HCT116 (cell line): ENCODE results near the gene PBX3. TPM values are rescaled to one million over a fixed set of nuclear protein-coding genes. Genes with fewer than 3 reads are reported as not detected.

Source experiments
- ATAC-seq: fragments of 200-7000 bp; cut with Tn5 transposase; 2 replicates; pipeline ENCODE4 v1.9.1; 2020; ENCODE audit warnings: mild to moderate bottlenecking, moderate library complexity
- BruUV-seq: library from RNA; stranded (reverse); fragments of 400-500 nt; replicated peaks from 2 replicates; lab custom pipeline; 2021; lab: Mats Ljungman, UMichigan
- CTCF ChIA-PET: fragments of 300-600 bp; sonication (Branson Sonifier 250); formaldehyde crosslinking; loops from one replicate; lab custom pipeline; 2021; ENCODE audit warnings: antibody characterized with exemption; lab: Charles Lee
- POLR2A ChIA-PET: fragments of 300-600, 350-600 bp; sonication (Branson Sonifier 250); formaldehyde crosslinking; loops from one replicate; lab custom pipeline; 2021; ENCODE audit warnings: antibody characterized with exemption; lab: Charles Lee
- RAD21 ChIA-PET, 2 experiments: fragments of 300-600 bp; sonication (Branson Sonifier 250); formaldehyde crosslinking; loops; one replicate each; lab custom pipeline; 2023; ENCODE audit warnings: low total read pairs in 2 of 2; ENCODE audit not compliant: uncharacterized antibody in 2 of 2, unreplicated experiment in 2 of 2, low non-redundant PET in 1 of 2; lab: Charles Lee
- DNase-seq: peaks from one replicate; pipeline ENCODE4 v3.0.0-alpha.2; 2010; ENCODE audit warnings: low read depth, low spot score
- H2AFZ ChIP-seq: fragments of 200-600 bp; shearing (Covaris generic), sonication (generic); 2 replicates; pipeline ENCODE4 v1.6.1; 2017; ENCODE audit warnings: low read depth, mixed run types, mixed read lengths, antibody characterized with exemption, low read length; ENCODE audit not compliant: poor library complexity, severe bottlenecking
- H3K27ac ChIP-seq: 2 replicates; pipeline ENCODE4 v1.5.1; 2012; ENCODE audit warnings: low read depth, low read length
- H3K27me3 ChIP-seq: fragments of 200-600 bp; sonication (generic); 2 replicates; pipeline ENCODE4 v1.6.1; 2016; ENCODE audit warnings: mixed run types, low read length, mixed read lengths; ENCODE audit not compliant: insufficient read depth
- H3K36me3 ChIP-seq, 2 experiments: fragments of 200-500 bp in 1 of 2; fragments of 200-600 bp in 1 of 2; sonication (Bioruptor generic) in 1 of 2; sonication (generic) in 1 of 2; 2 replicates each; pipeline versions ENCODE4 v1.5.1 to v1.6.1; 2014 to 2016; ENCODE audit warnings: low read length in 2 of 2, inconsistent platforms in 1 of 2, mixed read lengths in 1 of 2, mixed run types in 1 of 2; ENCODE audit not compliant: insufficient read depth in 2 of 2, control insufficient read depth in 1 of 2
- H3K4me1 ChIP-seq, 2 experiments: fragments of 200-600 bp in 1 of 2; sonication (generic) in 1 of 2; 2 replicates each; pipeline versions ENCODE4 v1.5.1 to v1.6.1; 2012 to 2017; ENCODE audit warnings: low read length in 2 of 2, inconsistent platforms in 1 of 2, mild to moderate bottlenecking in 1 of 2, mixed read lengths in 1 of 2, mixed run types in 1 of 2, moderate library complexity in 1 of 2; ENCODE audit not compliant: insufficient read depth in 2 of 2, control insufficient read depth in 1 of 2
- H3K4me2 ChIP-seq: fragments of 200-600 bp; sonication (generic); 2 replicates; pipeline ENCODE4 v1.6.1; 2017; ENCODE audit warnings: mixed run types, low read length, mixed read lengths
- H3K4me3 ChIP-seq, 2 experiments: fragments of 200-600 bp in 1 of 2; sonication (generic) in 1 of 2; replicated peaks in 1 of 2; 2 replicates each; pipeline ENCODE4 v1.5.1; 2011 to 2016; ENCODE audit warnings: low read length in 2 of 2, control low read depth in 1 of 2, low read depth in 1 of 2, mild to moderate bottlenecking in 1 of 2, mixed read lengths in 1 of 2, mixed run types in 1 of 2
- H3K79me2 ChIP-seq: fragments of 200-600 bp; sonication (generic); 2 replicates; pipeline ENCODE4 v1.6.1; 2017; ENCODE audit warnings: mild to moderate bottlenecking, mixed run types, low read length, moderate library complexity, mixed read lengths; ENCODE audit not compliant: insufficient read depth
- H3K9ac ChIP-seq: fragments of 200-600 bp; sonication (generic); 2 replicates; pipeline ENCODE4 v1.6.1; 2016; ENCODE audit warnings: low read length, mixed read lengths
- H3K9me2 ChIP-seq: fragments of 200-600 bp; sonication (generic), shearing (Covaris generic); 2 replicates; pipeline ENCODE4 v1.6.1; 2017; ENCODE audit warnings: mixed run types, mild to moderate bottlenecking, moderate library complexity; ENCODE audit not compliant: insufficient read depth
- H3K9me3 ChIP-seq, 2 experiments: fragments of 200-500 bp in 1 of 2; fragments of 200-600 bp in 1 of 2; sonication (Bioruptor generic) in 1 of 2; sonication (generic) in 1 of 2; 2 replicates each; pipeline ENCODE4 v1.6.1; 2014 to 2017; ENCODE audit warnings: low read length in 2 of 2, mixed read lengths in 2 of 2, inconsistent platforms in 1 of 2, low read depth in 1 of 2, mild to moderate bottlenecking in 1 of 2, mixed run types in 1 of 2, moderate library complexity in 1 of 2; ENCODE audit not compliant: control insufficient read depth in 1 of 2, insufficient read depth in 1 of 2
- H4K20me1 ChIP-seq: fragments of 200-600 bp; sonication (generic), shearing (Covaris generic); 2 replicates; pipeline ENCODE4 v1.6.1; 2017; ENCODE audit warnings: mixed run types, mild to moderate bottlenecking, moderate library complexity; ENCODE audit not compliant: insufficient read depth
- ATF3 ChIP-seq: IDR thresholded peaks from 2 replicates; pipeline ENCODE4 v1.6.1; 2012
- CBX3 ChIP-seq: IDR thresholded peaks from 2 replicates; pipeline ENCODE4 v1.6.1; 2012; ENCODE audit warnings: low read depth
- CTCF ChIP-seq, 3 experiments: fragments of 200-600 bp in 1 of 3; sonication (generic) in 1 of 3; IDR thresholded peaks in 2 of 3; conservative IDR thresholded peaks in 1 of 3; 2 replicates each; pipeline ENCODE4 v1.5.1; 2012 to 2017; ENCODE audit warnings: low read depth in 2 of 3, low read length in 2 of 3, antibody characterized with exemption in 1 of 3, borderline replicate concordance in 1 of 3, control low read depth in 1 of 3, mild to moderate bottlenecking in 1 of 3, mixed read lengths in 1 of 3, mixed run types in 1 of 3, moderate library complexity in 1 of 3; ENCODE audit not compliant: insufficient read depth in 1 of 3
- EGR1 ChIP-seq: IDR thresholded peaks from 2 replicates; pipeline ENCODE4 v1.6.1; 2012; ENCODE audit warnings: low read depth
- ELF1 ChIP-seq: IDR thresholded peaks from 2 replicates; pipeline ENCODE4 v1.6.1; 2012; ENCODE audit warnings: low read depth, borderline replicate concordance
- EZH2 ChIP-seq: fragments of 200-600 bp; sonication (generic); IDR thresholded peaks from 2 replicates; pipeline ENCODE4 v1.6.1; 2017; ENCODE audit warnings: antibody characterized with exemption, mixed run types
- FOSL1 ChIP-seq: IDR thresholded peaks from 2 replicates; pipeline ENCODE4 v1.6.1; 2012; ENCODE audit warnings: low read depth
- JUND ChIP-seq: IDR thresholded peaks from 2 replicates; pipeline ENCODE4 v1.6.1; 2012
- MAX ChIP-seq: IDR thresholded peaks from 2 replicates; pipeline ENCODE4 v1.6.1; 2012
- POLR2A ChIP-seq: IDR thresholded peaks from 2 replicates; pipeline ENCODE4 v1.7.0; 2011; ENCODE audit warnings: borderline replicate concordance; ENCODE audit not compliant: insufficient read depth, insufficient read length; ENCODE audit errors: extremely low read depth
- POLR2AphosphoS5 ChIP-seq: IDR thresholded peaks from 2 replicates; pipeline ENCODE4 v1.6.1; 2011; ENCODE audit warnings: mild to moderate bottlenecking, low read depth, low read length, moderate library complexity
- RAD21 ChIP-seq: IDR thresholded peaks from 2 replicates; pipeline ENCODE4 v1.6.1; 2012; ENCODE audit warnings: low read depth, mild to moderate bottlenecking
- SIN3A ChIP-seq: IDR thresholded peaks from 2 replicates; pipeline ENCODE4 v1.6.1; 2012; ENCODE audit warnings: low read depth
- SP1 ChIP-seq: IDR thresholded peaks from 2 replicates; pipeline ENCODE4 v1.6.1; 2012; ENCODE audit warnings: low read depth
- SRF ChIP-seq: IDR thresholded peaks from 2 replicates; pipeline ENCODE4 v1.6.1; 2012; ENCODE audit warnings: low read depth
- YY1 ChIP-seq: IDR thresholded peaks from 2 replicates; pipeline ENCODE4 v1.6.1; 2011; ENCODE audit warnings: low read length, low read depth, moderate library complexity, mild to moderate bottlenecking; ENCODE audit not compliant: insufficient replicate concordance; ENCODE audit errors: extremely low read depth
- ZBTB33 ChIP-seq: IDR thresholded peaks from 2 replicates; pipeline ENCODE4 v1.6.1; 2011; ENCODE audit warnings: mild to moderate bottlenecking, low read length, moderate library complexity; ENCODE audit not compliant: insufficient replicate concordance; ENCODE audit errors: extremely low read depth
- ZNF274 ChIP-seq: fragments of 200-500 bp; sonication (Bioruptor generic); IDR thresholded peaks from 2 replicates; pipeline ENCODE4 v1.6.1; 2014; ENCODE audit warnings: mild to moderate bottlenecking, low read depth, low read length, inconsistent platforms
- intact Hi-C: fragments of 100-400 bp; cut with micrococcal nuclease; formaldehyde crosslinking; loops from 2 replicates; pipeline ENCODE4 v1.10.0; 2022
- total RNA-seq: library from RNA; stranded (reverse); gene quantifications from one replicate; pipeline ENCODE4 v1.2.1, GENCODE V29; 2021; ENCODE audit not compliant: unreplicated experiment

Gene PBX3
- total RNA-seq, 1 experiment from 2014 or later, result 13.5 TPM

GRCh38 chr9:125805057-125805456 lies 57.9 kb downstream of the PBX3 start:
- ATAC-seq (no peak), DNase-seq (no peak)
- ChIA-PET RAD21 (no interaction called here), CTCF (no interaction called here), POLR2A (no interaction called here)
- no peaks in the 10 kb centered on the region for H4K20me1 ChIP-seq
- no peaks in the 10 kb centered on the region for H3K36me3 ChIP-seq
- no peaks in the 10 kb centered on the region for H3K9me2 ChIP-seq
- H3K4me2 ChIP-seq, result no peak overlapping the region
- H3K4me3 ChIP-seq, result no peak overlapping the region
- H3K4me1 ChIP-seq, result no peaks in the 10 kb centered on the region
- no peak overlapping the region for H3K27ac ChIP-seq
- H3K9me3 ChIP-seq, result no peaks in the 10 kb centered on the region
- no peaks in the 10 kb centered on the region for H3K27me3 ChIP-seq
- TF ChIP-seq SRF (no peak), EZH2 (no peak), MAX (no peak), ATF3 (no peak), SIN3A (no peak), CTCF (IDR thresholded peaks at IDR 0.05 in 2 of 3, conservative IDR thresholded peaks at IDR 0.05 in 1 of 3; ENCODE audit: borderline replicate concordance in 1 of 3, insufficient read depth in 1 of 3, low read depth in 2 of 3, low read length in 2 of 3) (no peak), EGR1 (no peak), YY1 (no peak), CBX3 (no peak), ELF1 (no peak), JUND (no peak), FOSL1 (no peak), SP1 (no peak), POLR2A (no peak), RAD21 (no peak), POLR2AphosphoS5 (no peak), ZNF274 (no peak), ZBTB33 (no peak)
- H3K79me2 ChIP-seq, result no peaks in the 10 kb centered on the region
- intact Hi-C loops, result no loop called here
- no TSS peak for BruUV-seq
- no peak overlapping the region for H2AFZ ChIP-seq
- no peak overlapping the region for H3K9ac ChIP-seq
